H9 (cell line): Measurements from ENCODE around the gene KLHDC8A. TPM values are rescaled to one million over a fixed set of nuclear protein-coding genes. Genes with fewer than 3 reads are reported as not detected.

ENCODE experiments used
- DNase-seq: peaks from one replicate; pipeline ENCODE4 v3.0.0-alpha.2; 2017
- H2AFZ ChIP-seq: one replicate; pipeline ENCODE4 v1.6.1; 2013; ENCODE audit warnings: mild to moderate bottlenecking, low read length, control low read depth, moderate library complexity
- H2AK5ac ChIP-seq: 2 replicates; pipeline ENCODE4 v1.6.1; 2013; ENCODE audit warnings: low read length, control low read depth, mixed read lengths; ENCODE audit not compliant: insufficient read length
- H2BK120ac ChIP-seq: one replicate; pipeline ENCODE4 v1.6.1; 2013; ENCODE audit warnings: low read depth, mild to moderate bottlenecking, low read length, control low read depth, inconsistent platforms; ENCODE audit not compliant: poor library complexity, severe bottlenecking
- H2BK12ac ChIP-seq: 2 replicates; pipeline ENCODE4 v1.6.1; 2013; ENCODE audit warnings: low read length, control low read depth, mixed read lengths, low read depth; ENCODE audit not compliant: insufficient read length
- H2BK15ac ChIP-seq: 2 replicates; pipeline ENCODE4 v1.6.1; 2013; ENCODE audit warnings: low read depth, low read length, control low read depth
- H2BK20ac ChIP-seq: one replicate; pipeline ENCODE4 v1.6.1; 2013; ENCODE audit warnings: low read depth, mild to moderate bottlenecking, low read length, control low read depth, inconsistent platforms; ENCODE audit not compliant: poor library complexity, severe bottlenecking
- H2BK5ac ChIP-seq: 2 replicates; pipeline ENCODE4 v1.6.1; 2013; ENCODE audit warnings: low read length, control low read depth, mixed read lengths; ENCODE audit not compliant: insufficient read length
- H3K14ac ChIP-seq: 2 replicates; pipeline ENCODE4 v1.6.1; 2013; ENCODE audit warnings: low read length, control low read depth; ENCODE audit not compliant: insufficient read depth
- H3K18ac ChIP-seq: 2 replicates; pipeline ENCODE4 v1.6.1; 2013; ENCODE audit warnings: low read depth, mild to moderate bottlenecking, mixed read lengths, low read length, control low read depth; ENCODE audit not compliant: insufficient read length
- H3K23ac ChIP-seq: 2 replicates; pipeline ENCODE4 v1.6.1; 2013; ENCODE audit warnings: low read length, control low read depth, mixed read lengths, low read depth; ENCODE audit not compliant: insufficient read length
- H3K23me2 ChIP-seq: 2 replicates; pipeline ENCODE4 v1.6.1; 2013; ENCODE audit warnings: low read depth, mild to moderate bottlenecking, mixed read lengths, low read length, control low read depth; ENCODE audit not compliant: insufficient read length, poor library complexity, severe bottlenecking
- H3K27ac ChIP-seq: 2 replicates; pipeline ENCODE4 v1.5.1; 2013; ENCODE audit warnings: low read length, control low read depth, mixed read lengths, low read depth; ENCODE audit not compliant: insufficient read length
- H3K27me3 ChIP-seq: 2 replicates; pipeline ENCODE4 v1.6.1; 2013; ENCODE audit warnings: low read length, control low read depth, inconsistent platforms; ENCODE audit not compliant: insufficient read depth
- H3K4ac ChIP-seq: 2 replicates; pipeline ENCODE4 v1.6.1; 2013; ENCODE audit warnings: low read depth, mild to moderate bottlenecking, control low read depth, inconsistent platforms, low read length, moderate library complexity
- H3K4me1 ChIP-seq: 2 replicates; pipeline ENCODE4 v1.6.1; 2013; ENCODE audit warnings: low read length, control low read depth, inconsistent platforms; ENCODE audit not compliant: insufficient read depth
- H3K4me2 ChIP-seq: 2 replicates; pipeline ENCODE4 v1.6.1; 2013; ENCODE audit warnings: low read length, control low read depth, mixed read lengths; ENCODE audit not compliant: insufficient read length, insufficient read depth
- H3K56ac ChIP-seq: 2 replicates; pipeline ENCODE4 v1.6.1; 2013; ENCODE audit warnings: low read depth, mild to moderate bottlenecking, mixed read lengths, low read length, control low read depth; ENCODE audit not compliant: insufficient read length
- H3K79me1 ChIP-seq: 2 replicates; pipeline ENCODE4 v1.6.1; 2013; ENCODE audit warnings: low read depth, mild to moderate bottlenecking, moderate library complexity, low read length, control low read depth, inconsistent platforms; ENCODE audit not compliant: insufficient read depth, poor library complexity, severe bottlenecking
- H3K79me2 ChIP-seq: 2 replicates; pipeline ENCODE4 v1.6.1; 2013; ENCODE audit warnings: low read length, control low read depth, inconsistent platforms; ENCODE audit not compliant: insufficient read depth
- H3K9ac ChIP-seq: 2 replicates; pipeline ENCODE4 v1.6.1; 2013; ENCODE audit warnings: low read length, control low read depth, mixed read lengths; ENCODE audit not compliant: insufficient read length; ENCODE audit errors: extremely low read depth
- H3K9me3 ChIP-seq: one replicate; pipeline ENCODE4 v1.6.1; 2013; ENCODE audit warnings: low read depth, low read length, inconsistent platforms; ENCODE audit not compliant: control insufficient read depth
- H3T11ph ChIP-seq: one replicate; pipeline ENCODE4 v1.6.1; 2013; ENCODE audit warnings: mild to moderate bottlenecking, low read length, control low read depth, inconsistent platforms
- H4K20me1 ChIP-seq: one replicate; pipeline ENCODE4 v1.6.1; 2013; ENCODE audit not compliant: control insufficient read depth, insufficient read length, insufficient read depth
- H4K5ac ChIP-seq: 2 replicates; pipeline ENCODE4 v1.6.1; 2013; ENCODE audit warnings: low read depth, mild to moderate bottlenecking, mixed read lengths, low read length, control low read depth; ENCODE audit not compliant: insufficient read length
- H4K8ac ChIP-seq: replicated peaks from 2 replicates; pipeline ENCODE4 v1.6.1; 2013; ENCODE audit warnings: low read length, control low read depth, mixed read lengths, low read depth; ENCODE audit not compliant: insufficient read length
- H4K91ac ChIP-seq: 2 replicates; pipeline ENCODE4 v1.6.1; 2013; ENCODE audit warnings: low read depth, mild to moderate bottlenecking, moderate library complexity, mixed read lengths, low read length, control low read depth; ENCODE audit not compliant: insufficient read length
- H3K27ac Mint-ChIP-seq, 3 experiments: 2 replicates in 2 of 3; 3 replicates in 1 of 3; pipeline ENCODE4 v1.8.0; 2020 to 2021; ENCODE audit warnings: mixed read lengths in 3 of 3, mild to moderate bottlenecking in 1 of 3, moderate library complexity in 1 of 3
- H3K27me3 Mint-ChIP-seq: 2 replicates; pipeline ENCODE4 v1.8.0; 2021; ENCODE audit warnings: low read depth, mild to moderate bottlenecking, moderate library complexity, mixed read lengths
- H3K36me3 Mint-ChIP-seq, 3 experiments: 2 replicates in 2 of 3; 3 replicates in 1 of 3; pipeline ENCODE4 v1.8.0; 2020 to 2021; ENCODE audit warnings: low read depth in 3 of 3, mixed read lengths in 3 of 3; ENCODE audit not compliant: insufficient read depth in 1 of 3
- H3K4me1 Mint-ChIP-seq, 2 experiments: 2 replicates each; pipeline ENCODE4 v1.8.0; 2020; ENCODE audit warnings: mixed read lengths in 2 of 2
- H3K4me3 Mint-ChIP-seq, 2 experiments: 2 replicates in 1 of 2; 3 replicates in 1 of 2; pipeline ENCODE4 v1.8.0; 2020 to 2021; ENCODE audit warnings: mild to moderate bottlenecking in 2 of 2, mixed read lengths in 2 of 2, moderate library complexity in 1 of 2
- H3K9me3 Mint-ChIP-seq, 2 experiments: 2 replicates in 1 of 2; 3 replicates in 1 of 2; pipeline ENCODE4 v1.8.0; 2020; ENCODE audit warnings: mild to moderate bottlenecking in 2 of 2, mixed read lengths in 2 of 2, moderate library complexity in 1 of 2
- CTCF ChIP-seq: fragments of 200-600 bp; sonication (generic); conservative IDR thresholded peaks from 3 replicates; pipeline ENCODE4 v1.8.0; 2021; ENCODE audit warnings: antibody characterized with exemption, mild to moderate bottlenecking
- WGBS: extraction: QIAGEN DNeasy Blood & Tissue Kit; methylation state at CpG from one replicate; pipeline ENCODE4 v1.1.7; 2013; ENCODE audit warnings: missing lambda C conversion rate, low lambda C conversion rate, mixed read lengths; ENCODE audit not compliant: insufficient read length; ENCODE audit errors: extremely low coverage; 5-methylcytosine and 5-hydroxymethylcytosine counted together
- total RNA-seq: library from RNA; stranded (reverse); gene quantifications from 2 replicates; pipeline ENCODE4 v1.2.1, GENCODE V29; 2021

Gene KLHDC8A
- total RNA-seq, 1 experiment from 2014 or later: 0.96 TPM

- no peak overlapping the region for H2BK5ac ChIP-seq
- peaks cover 82 to 86% of the 10 kb centered on the region in 2 experiments for H3K4me1 Mint-ChIP-seq
- H3K79me1 ChIP-seq: peaks cover under 1% of the 10 kb centered on the region
- no peak for DNase-seq
- H3K14ac ChIP-seq: no peak overlapping the region; the same call in 1 of the 2 replicates
- H3K18ac ChIP-seq: no peak overlapping the region
- no peaks in the 10 kb centered on the region for H3K9me3 ChIP-seq
- peaks cover 38% of the 10 kb centered on the region for H3K4me1 ChIP-seq
- H4K20me1 ChIP-seq: no peaks in the 10 kb centered on the region
- no peak overlapping the region for H3T11ph ChIP-seq
- no peak overlapping the region for H4K8ac ChIP-seq
- H4K91ac ChIP-seq: no peak overlapping the region
- TF ChIP-seq CTCF: no peak
- no peak overlapping the region; a peak in 1 of 5 replicates for H3K4me3 Mint-ChIP-seq
- no peaks in the 10 kb centered on the region for H3K27me3 ChIP-seq
- H3K23ac ChIP-seq: no peak overlapping the region
- no peak overlapping the region for H3K4ac ChIP-seq
- no peak overlapping the region for H2BK120ac ChIP-seq
- no peak overlapping the region for H3K4me2 ChIP-seq
- no peak overlapping the region for H3K9ac ChIP-seq
- no peak overlapping the region for H2BK15ac ChIP-seq
- no peak overlapping the region for H2BK12ac ChIP-seq
- no peak overlapping the region for H4K5ac ChIP-seq
- H2BK20ac ChIP-seq: no peak overlapping the region
- H3K27ac Mint-ChIP-seq: 0 out of 7 replicates have a peak overlapping the region, but pooled peaks of 1 of the 3 experiments have one; percentile 17
- peaks cover 5 to 33% (median 22%) of the 10 kb centered on the region in 3 experiments for H3K36me3 Mint-ChIP-seq
- peaks cover 8% of the 10 kb centered on the region; the same call in 1 of the 2 replicates for H3K27me3 Mint-ChIP-seq
- no peak overlapping the region for H2AK5ac ChIP-seq
- no peak overlapping the region for H3K27ac ChIP-seq
- peaks cover 0 to 6% of the 10 kb centered on the region in 2 experiments; a peak in 2 of 5 replicates for H3K9me3 Mint-ChIP-seq
- H3K79me2 ChIP-seq: peaks cover 38% of the 10 kb centered on the region; the same call in 1 of the 2 replicates
- no CpG with 5 or more reads among the region's 7 CpGs for WGBS
- H3K56ac ChIP-seq: no peak overlapping the region
- no peak overlapping the region for H2AFZ ChIP-seq
- H3K23me2 ChIP-seq: peaks cover 14% of the 10 kb centered on the region
These were observed 39.3 kb downstream of the KLHDC8A start for GRCh38 chr1:205317311-205317917.
